Testis (tissue), 2 donors: Measurements from ENCODE around the gene LRRC56.

Source experiments
- POLR2A ChIP-seq: fragments of 450-650 bp; IDR thresholded peaks from one replicate; pipeline ENCODE4 v1.6.1; 2017; ENCODE audit warnings: antibody characterized with exemption, mild to moderate bottlenecking, moderate library complexity
- TF ChIP-seq, protein P1 (sequence below), 3 experiments: fragments of 450-650 bp in 2 of 3; fragments of 200-600 bp in 1 of 3; sonication (generic) in 1 of 3; IDR thresholded peaks; one replicate each; pipeline ENCODE4 v1.5.1; 2016 to 2019; ENCODE audit warnings: antibody characterized with exemption in 3 of 3, mild to moderate bottlenecking in 2 of 3, moderate library complexity in 1 of 3

DNA sequence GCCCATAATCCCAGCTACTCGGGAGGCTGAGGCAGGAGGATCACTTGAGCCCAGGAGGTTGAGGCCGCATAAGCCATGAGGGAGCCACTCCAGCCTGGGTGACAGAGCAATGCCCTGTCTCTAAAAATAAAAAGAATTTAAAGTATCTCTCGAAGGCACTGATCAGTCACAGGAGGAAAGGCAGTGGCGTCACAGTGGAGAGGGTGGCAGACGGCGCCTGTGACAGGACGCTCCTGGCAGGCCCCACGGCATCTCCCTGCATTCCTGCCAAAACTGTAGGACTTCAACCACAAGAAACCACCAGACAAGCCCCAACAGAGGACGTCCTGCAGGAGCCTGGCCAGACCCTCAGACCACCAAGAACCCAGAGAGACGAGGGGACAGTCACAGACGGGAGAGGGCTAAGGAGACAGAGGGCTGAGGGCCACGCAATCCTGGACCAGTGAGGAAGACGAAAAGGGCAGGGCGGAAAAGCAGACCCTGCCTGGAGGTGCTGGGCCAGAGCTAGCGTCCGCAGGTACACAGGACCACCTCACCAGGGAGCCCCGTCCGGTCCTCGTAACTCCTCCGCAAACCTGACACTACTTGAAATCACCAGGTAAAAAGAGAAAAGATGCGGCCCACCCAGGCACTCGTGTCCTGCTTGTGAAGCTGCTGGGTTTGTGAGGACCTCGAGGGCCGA is 36.2 kb upstream of the LRRC56 start:
- TF ChIP-seq, protein P1, sequence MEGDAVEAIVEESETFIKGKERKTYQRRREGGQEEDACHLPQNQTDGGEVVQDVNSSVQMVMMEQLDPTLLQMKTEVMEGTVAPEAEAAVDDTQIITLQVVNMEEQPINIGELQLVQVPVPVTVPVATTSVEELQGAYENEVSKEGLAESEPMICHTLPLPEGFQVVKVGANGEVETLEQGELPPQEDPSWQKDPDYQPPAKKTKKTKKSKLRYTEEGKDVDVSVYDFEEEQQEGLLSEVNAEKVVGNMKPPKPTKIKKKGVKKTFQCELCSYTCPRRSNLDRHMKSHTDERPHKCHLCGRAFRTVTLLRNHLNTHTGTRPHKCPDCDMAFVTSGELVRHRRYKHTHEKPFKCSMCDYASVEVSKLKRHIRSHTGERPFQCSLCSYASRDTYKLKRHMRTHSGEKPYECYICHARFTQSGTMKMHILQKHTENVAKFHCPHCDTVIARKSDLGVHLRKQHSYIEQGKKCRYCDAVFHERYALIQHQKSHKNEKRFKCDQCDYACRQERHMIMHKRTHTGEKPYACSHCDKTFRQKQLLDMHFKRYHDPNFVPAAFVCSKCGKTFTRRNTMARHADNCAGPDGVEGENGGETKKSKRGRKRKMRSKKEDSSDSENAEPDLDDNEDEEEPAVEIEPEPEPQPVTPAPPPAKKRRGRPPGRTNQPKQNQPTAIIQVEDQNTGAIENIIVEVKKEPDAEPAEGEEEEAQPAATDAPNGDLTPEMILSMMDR (IDR thresholded peaks at IDR 0.05), result no peak
- no peak for TF ChIP-seq POLR2A
